GM21737 (cell line): ENCODE data around the gene IWS1.
"Not testable (repeated sequence)": the region's sequence is repeated elsewhere in the genome, so short reads cannot be mapped to it uniquely, and the experiment has no call there.

Source experiments
- ATAC-seq: cut with Tn5 transposase; IDR thresholded peaks from one replicate; pipeline ENCODE4 v1.9.1; 2021; ENCODE audit warnings: mild to moderate bottlenecking, moderate library complexity; ENCODE audit not compliant: unreplicated experiment

The IWS1 gene

DNA sequence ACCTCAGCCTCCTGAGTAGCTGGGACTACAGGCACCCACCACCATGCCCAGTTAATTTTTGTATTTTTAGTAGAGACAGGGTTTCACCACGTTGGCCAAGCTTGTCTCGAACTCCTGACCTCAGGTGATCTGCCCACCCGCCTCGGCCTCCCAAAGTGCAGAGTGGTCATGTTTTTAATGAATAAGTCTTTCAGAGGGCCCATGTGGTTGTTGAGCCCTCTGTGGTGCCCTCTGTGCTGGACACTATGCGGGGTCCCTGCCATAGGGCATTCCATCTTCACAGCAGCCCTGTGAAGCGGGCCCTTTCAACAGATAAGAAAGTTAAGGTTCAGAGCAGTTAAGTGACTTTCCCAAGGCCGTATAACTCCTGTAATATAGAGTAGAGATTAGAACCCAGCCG lies 35.1 kb upstream of the IWS1 start:
- no peak for ATAC-seq

DNA sequence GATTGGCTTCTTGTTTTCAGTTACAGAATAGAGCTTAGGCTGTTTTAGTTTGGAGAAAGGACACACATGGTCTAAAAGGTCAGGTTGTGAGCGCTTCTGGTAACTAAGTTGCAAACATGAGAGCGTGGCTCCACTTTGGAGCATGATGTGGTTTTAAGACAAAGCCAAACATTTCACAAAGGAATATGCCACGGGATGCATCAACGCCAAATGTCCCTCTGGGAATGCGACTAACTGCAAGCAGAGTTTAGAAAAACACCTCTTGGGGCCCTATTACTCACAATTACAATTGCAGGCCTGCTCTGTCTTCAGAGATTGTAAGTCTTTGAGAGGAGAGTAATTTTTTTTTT lies 34.6 kb upstream of the IWS1 start:
- ATAC-seq, result no peak

DNA sequence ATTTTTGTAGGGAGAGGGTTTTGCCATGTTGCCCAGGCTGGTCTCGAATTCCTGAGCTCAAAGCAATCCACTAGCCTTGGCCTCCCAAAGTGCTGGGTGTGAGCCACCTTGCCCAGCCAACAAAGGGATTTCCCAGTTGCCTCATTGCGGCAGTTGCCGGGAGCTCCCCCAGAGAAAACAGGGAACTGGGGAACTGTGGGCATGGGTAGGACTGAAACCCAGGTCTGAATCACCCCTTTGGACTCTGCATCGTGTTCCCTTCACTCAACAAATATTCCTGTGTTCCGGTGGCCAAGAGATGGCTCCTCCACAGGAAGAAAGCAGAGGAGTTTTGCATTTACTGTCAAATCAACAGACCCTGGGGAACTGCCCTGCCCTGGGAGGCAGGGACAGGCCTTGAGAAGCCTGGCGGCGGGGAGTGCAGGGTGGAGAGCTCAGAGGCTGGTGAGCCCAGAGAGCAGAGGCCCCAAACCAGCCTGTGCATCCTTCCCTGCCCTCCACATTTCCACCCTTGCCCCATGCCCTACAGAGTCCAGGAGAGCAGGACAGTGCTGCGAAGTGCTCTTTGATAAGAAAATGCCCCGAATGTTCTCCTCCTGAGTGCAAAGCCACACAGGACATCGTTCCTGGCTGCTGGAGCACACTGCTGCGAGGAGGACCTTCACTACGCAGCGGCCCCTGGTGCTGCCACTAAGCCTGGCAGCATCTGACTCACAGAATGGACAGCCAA lies 34.1 kb upstream of the IWS1 start:
- no peak for ATAC-seq

DNA sequence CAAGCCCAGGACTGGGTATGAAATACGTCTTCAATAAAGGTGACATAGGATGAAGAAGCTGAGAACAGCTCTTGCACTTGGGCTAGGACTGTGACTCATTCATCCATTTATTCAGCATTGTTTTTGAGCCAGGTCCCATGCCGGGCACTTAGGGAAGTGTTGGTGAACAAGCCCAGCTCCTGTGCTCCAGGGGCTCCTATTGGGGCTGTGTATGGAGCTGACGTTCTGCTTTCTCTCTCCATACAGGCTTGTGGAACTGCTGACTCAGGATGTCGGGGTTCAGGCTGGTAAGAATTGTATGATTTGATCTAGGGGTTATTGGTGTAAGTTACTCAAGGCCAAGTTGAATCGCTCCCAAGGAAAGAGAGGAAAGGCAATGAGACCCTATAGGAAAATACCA lies 33.2 kb upstream of the IWS1 start:
- ATAC-seq, result no peak

DNA sequence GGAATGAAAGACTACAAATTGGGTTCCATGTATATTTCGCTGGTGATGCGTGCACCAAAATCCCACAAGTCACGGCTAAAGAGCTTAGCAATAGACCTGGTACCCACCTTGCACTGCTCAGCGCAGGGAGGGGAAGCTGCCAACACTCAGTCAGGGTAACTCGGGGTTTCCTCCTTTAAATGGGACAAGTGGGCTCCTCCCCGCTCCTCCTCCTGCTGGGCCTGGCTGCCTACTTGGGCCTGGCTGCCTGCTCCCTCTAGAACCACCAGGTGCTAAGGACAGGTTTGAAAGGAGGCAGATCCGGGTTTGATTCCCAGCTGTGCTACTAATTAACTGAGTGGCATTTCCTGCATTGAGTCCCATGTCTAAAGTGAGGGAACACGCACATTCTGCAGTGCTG lies 32.6 kb upstream of the IWS1 start:
- ATAC-seq, result no peak

DNA sequence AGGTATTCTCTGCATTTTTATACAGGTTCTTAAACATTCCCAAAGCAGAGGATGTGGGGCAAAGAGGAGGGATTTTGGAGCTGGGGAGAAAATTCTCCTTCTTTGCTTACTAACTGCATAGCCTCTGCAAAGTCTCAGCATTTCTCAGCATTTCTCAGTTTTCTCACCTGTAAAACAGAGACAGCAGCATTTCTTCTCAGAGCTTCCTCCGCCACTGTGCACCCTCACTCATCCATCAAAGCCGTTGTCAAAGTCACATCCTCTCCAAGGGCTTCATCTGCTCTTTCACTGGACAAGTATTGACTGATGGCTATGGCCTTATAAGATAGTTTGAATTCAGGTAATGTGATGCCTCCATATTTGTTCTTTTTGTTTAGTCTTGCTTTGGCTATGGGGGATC lies 26.6 kb upstream of the IWS1 start:
- ATAC-seq, result no peak

DNA sequence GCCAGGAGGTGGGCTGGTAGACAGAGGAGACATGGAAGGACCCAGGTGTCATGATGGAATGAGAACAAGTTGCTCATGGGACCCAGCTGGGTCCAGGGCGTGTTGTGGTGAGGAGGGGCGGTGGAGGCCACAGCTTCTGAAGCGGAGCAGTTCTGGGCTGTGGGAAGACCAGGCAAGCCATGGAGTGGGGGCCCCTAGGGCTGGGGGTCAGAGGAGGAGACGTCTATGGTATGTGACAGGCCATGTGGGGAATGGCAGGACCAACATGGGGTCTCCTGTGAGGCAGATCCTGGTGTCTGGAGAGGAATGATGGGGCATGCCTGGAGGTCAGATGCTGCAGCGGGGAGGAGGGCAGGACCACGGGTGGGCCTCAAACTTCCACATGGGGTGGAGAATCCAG lies 26.0 kb upstream of the IWS1 start:
- ATAC-seq, result no peak

DNA sequence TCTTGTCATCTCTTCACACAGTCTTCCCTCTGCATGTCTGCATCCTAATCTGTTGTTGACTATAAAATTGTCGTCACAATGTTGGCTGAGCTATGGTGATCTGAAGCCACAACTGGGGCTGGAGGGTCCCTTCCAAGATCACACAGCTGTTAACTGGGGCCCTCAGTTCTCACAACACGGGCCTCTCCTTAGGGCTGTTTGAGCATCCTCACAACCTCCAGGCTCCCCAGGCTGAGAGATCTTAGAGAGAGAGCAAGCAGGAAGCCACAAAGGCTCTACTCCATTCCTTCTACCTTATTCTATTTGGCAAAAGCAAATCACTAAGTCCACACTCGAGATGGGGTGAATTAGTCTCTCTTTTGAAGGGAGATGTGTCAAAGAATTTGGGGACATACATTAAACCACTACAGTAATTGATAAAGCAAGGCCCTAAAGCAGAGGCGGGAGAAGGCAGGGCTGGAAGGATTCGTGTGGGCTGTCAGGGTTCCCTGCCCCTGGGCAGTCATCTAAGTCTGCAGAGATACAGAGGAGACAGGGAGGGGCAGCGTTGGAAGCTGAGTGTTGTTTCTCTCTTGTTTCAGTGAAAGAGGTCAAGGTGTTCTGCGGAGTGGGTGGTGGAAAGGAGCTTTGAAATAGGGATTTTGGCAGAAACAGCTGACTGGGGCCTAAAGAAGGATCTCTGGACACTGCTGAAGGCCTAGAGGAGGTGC lies 25.1 kb upstream of the IWS1 start:
- no peak for ATAC-seq

DNA sequence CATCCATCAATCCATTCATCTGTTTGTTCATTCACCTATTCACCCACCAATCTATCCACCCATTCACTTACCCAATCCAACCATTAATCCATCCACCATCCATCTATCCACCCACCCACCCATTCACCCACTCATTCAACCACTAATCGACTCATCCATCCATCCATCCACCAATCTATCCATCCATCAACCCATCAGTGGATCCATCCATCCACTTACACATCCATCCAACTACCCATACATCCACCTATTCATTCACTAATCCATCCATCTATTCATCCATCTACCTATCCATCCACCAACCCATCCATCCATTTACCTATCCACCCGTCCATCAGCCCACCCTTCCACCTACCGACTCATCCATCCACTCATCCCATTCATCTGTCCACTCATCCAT lies 20.5 kb upstream of the IWS1 start:
- ATAC-seq, result no peak

DNA sequence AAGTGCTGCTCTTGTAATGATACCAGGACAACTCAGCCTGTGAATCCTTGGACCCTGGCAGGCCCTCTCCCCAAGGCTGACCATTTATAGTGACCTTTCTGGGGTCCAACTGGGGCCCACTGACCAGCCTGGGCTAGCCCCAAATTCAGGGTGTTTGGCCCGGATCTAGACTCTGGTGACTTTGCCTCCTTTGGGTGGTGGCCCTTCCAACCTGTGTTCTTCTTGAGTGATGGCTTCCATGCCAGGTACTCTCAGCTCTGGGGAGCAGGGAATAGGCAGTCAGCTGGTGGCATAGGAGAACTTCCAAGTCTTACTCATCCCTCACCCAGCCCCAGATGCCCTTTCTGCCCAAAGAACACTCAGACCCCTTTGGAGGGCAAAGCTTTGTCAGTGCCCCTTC lies 19.5 kb upstream of the IWS1 start:
- ATAC-seq, result no peak

DNA sequence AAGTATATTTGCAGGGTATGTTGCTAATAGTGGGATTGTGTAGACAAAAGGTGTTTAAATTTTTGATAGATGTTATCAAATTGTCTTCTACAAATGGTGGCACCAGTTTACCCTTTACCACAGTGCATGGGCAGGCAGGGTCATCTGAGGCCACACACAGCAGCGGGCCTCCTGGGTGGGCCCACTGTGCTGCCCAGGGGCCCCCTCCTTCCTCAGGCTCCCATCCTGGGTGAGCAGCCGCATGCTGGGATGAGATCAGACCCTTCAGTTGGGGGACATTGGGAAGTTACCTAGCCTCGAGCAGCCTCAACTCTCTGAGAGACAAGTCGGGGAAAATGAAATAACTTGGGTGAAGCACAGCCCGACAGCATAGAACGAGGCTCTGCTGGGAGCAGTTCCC lies 18.9 kb upstream of the IWS1 start:
- ATAC-seq, result no peak

DNA sequence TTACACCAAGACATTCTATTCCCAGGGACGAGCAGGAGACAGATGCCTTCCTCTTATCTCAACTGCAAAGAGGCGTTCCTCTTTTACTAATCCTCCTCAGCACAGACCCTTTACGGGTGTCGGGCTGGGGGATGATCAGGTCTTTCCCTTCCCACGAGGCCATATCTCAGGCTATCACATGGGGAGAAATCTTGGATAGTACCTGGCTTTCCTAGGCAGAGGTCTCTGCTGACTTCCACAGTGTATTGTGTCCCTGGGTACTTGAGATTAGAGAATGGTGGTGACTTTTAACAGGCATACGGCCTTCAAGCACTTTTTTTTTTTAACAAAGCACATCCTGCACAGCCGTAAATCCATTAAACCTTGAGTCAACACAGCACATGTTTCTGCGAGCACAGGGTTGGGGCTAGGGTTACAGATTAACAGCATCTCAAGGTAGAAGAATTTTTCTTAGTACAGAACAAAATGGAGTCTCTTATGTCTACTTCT lies 16.8 kb upstream of the IWS1 start:
- ATAC-seq, result not testable (repeated sequence)

DNA sequence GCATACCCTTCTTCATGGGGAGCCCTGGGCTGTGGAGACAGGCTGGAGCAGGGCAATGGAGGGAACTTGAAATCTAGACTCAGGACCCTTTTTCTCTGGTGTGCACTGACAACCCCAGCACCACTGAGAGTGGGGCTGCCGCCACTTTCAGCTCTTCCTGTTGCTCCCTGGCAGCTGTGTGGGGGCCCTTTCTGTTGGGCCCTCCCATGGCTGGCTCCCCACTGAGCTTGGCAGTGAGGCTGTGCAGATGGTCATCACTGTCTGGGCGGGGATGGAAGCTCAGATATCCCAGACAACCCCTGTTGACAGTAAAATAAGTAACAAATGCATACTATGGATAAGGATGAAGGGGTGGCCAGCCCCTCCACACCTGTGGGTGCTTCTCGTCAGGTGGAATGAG lies 15.9 kb upstream of the IWS1 start:
- no peak for ATAC-seq

DNA sequence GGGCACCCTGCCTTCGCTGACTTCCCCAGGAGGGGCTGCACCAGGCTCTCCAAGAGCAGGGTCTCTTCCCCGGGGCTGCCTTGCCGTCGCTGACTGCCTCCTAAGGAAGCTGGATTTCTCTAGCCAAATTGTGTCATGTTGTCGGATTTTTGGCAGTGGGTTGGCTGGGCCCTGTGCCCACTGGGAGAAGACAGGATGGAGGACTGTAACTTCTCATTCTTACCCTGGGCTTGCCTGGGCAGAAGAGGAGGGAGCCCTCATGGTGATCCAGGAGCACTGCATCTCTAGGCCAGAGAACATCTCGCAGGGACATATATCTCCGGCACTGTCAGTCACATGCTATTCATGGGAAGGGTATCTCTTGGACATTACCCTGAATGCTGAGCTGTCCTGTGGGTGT lies 15.5 kb upstream of the IWS1 start:
- ATAC-seq, result no peak

DNA sequence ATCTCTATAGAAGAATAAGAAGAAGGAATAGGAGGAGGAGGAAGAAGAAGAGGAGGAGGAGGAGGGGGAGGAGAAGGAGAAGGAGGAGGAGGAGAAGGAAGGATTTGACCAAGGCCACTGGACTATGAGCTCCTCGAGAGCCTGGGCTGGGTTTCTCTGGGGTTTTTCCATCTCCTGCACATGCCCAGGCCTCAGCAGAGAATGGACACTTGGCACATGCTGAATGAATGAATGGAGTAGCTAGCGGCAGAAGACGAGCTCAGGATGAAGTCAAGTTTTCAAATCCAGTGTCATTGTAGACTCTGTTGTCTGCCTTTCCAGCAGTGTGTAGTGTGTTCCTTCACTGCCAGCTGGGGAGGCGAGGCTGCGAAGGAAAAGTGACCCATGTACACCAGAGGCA lies 11.4 kb upstream of the IWS1 start:
- no peak for ATAC-seq

DNA sequence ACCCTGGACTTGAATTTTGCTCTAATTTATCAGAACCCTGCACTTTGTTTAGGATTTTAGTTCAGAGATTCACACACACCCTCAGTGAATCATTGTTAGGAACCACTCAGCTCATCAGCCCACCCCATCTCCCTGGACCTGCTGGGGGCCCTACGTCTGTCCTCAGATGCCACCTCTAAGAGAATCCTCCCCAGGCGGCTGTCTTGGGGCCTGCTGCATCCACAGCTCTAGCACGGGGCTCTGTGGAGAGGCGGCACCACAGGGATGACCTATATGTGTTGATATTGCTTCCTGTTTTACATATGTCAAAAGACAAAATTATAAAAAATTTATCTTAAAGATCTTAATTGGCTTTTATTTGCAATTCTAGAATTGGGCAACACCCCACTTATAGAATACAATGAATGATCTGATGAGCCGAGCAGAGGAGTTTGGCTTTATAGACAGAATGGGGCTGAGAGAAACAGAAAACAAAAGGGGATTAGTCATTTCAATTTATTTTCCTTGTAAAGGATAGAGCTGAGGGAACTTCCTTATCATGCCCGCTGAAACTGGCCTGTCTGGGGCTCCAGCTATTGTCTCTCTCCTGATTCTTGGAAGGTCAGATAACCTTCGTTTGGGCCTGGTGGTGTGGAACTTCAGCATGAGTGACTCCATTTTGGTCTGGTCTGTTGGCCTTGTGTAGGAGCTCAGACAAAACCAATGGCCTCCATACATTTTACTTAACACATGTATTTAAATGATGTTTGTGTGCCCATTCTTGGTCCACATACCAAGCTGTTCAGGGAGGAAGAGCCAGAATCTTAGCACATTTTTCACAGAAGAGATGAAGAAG lies 10.6 kb upstream of the IWS1 start:
- ATAC-seq, result no peak

DNA sequence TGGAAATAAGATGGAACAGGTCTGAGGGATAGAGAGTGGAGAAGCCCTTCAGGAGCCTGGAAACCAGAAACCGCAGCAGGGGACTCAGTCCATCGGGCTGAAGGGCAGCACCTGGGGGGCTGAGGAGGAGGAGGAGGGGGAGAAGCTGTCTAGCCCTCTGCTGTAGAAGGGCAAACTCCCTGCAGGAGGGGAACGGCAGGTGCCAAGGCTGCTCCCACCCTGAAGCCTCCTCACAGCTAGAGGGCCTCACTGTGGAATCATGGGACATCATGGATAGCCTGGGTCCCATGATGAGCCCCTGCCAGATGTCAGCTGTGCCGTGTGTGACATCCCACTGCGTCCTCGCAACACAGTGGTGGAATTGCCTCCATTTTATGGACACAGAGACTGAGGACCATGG lies 9.6 kb upstream of the IWS1 start:
- ATAC-seq, result no peak

DNA sequence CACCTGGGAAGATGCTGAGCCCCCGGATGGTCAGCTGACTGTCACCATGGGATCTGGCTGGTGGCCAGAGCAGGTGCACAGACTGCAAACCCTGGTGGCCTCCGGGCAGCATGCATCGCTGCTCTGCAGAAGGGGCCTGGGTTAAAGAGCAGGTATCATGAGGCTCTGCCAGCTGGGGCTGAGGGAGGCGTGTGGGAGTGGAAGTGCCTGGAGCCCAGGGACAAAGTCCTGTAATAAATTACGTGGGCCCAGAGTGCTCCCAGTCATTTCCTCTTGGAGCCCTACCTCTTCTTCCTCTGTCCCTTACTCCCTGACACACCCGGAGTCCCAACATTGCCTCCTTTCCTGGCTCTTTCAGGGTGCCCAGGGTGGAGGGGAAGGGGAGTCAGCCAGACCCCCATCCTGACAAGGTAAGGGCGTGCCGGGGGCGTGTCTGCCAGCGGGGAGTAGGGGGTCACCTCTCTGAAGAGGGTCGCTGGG lies 9.2 kb upstream of the IWS1 start, which contains the start of gene MYO7B:
Gene MYO7B, plus strand, starts transcription at position 262 of the 480 bp plus-strand sequence. CDS start 24,040 bp downstream, outside the sequence.
- ATAC-seq, result no peak

DNA sequence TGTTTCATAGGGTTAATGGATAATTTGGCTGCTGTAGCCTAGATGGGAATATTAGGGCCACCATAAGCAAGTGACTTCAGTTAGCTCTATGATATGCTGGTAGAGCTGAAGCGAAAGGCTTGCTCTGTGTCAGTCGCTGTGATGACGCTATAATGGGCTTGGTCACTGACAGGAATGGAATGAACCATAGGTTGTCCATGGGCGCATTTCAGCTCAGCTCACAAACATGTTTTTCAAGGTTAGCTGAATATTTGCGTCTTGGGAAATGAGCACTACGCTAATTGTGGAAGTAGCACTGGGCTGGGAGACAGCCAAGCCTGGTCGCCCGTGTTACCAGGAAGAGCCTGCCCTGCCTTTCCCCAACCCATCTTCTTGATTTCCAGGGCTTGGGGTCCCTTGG lies 6.0 kb upstream of the IWS1 start:
- ATAC-seq, result no peak

DNA sequence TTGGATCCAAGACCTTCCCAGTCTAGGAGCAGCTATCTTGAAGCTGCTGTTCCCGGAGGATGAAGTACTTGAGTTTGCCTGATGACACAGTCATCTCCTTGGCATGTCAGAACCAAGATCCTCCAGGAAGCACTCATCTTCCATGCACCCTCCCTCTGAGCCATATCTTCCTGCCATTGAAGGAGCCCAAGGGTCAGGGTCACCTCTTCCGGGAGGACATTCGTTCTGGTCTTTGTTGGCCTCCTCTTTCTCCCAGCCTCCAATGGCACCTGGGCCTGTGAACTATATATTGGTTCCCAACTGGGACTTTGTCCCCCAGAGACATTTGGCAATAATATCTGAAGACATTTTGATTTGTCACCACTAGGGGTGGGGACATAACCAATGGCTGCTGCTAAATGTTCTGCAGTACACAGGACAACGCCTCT lies 4.9 kb upstream of the IWS1 start:
- no peak for ATAC-seq
